HG03460 (cell line): ENCODE data around the gene EHD1.

Experiments used
- ATAC-seq: cut with Tn5 transposase; IDR thresholded peaks from one replicate; pipeline ENCODE4 v1.9.1; 2021; ENCODE audit not compliant: unreplicated experiment

The EHD1 gene

GRCh38 chr11:64845129-64845775 is 33.2 kb downstream of the EHD1 start:
- ATAC-seq = no peak

DNA sequence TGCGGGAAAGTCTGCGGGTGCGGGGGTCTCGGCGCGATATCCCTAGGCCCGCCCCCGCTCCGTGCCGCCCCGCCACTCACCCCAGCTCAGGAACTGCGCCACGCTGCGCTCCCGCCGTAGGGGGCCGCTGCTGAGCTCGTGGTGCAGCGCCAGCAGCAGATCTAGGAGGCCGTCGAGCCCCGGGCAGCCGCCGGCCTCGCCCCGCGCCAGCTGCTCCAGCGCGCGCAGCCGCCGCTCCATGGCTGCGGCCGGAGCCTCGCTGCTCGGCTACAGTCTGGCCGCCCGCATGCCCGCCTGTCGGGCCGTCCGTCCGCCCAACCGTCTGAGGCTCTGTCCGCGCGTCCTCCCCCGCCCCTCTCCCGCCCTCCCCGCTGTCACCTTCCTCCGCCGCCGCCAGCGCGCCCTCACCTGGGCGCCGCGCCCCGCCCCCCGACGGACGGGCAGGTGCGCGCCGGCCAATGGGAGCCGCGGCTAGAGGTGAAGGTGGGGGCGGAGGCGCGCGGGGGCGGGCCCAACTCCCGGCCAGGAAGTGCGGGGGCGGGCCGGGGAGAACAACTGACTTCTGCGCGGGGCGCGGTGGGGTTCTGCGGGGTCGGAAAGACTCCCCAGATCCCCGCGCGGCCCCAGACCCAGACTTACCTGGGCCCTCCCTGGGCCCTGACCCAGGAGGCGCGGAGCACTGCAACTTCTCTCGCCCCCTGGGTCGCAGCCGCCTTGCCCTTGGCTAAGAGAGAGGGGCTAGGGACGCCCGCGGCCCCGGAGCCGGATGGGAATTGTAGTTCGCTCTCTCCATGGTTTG is 33.9 kb downstream of the EHD1 start, which contains the start of gene CDC42BPG:
CDC42BPG (minus strand) TSS at position 324 of the 799 bp plus-strand sequence; CDS start at position 240, 84 bp downstream.
- no peak for ATAC-seq

- ATAC-seq = no peak
Measured at GRCh38 chr11:64843686-64844329, 34.6 kb downstream of the EHD1 start.

GRCh38 chr11:64842851-64843685 is 35.4 kb downstream of the EHD1 start:
- no peak for ATAC-seq

GRCh38 chr11:64842366-64842759 is 36.1 kb downstream of the EHD1 start:
- no peak for ATAC-seq

GRCh38 chr11:64841592-64842365 is 36.6 kb downstream of the EHD1 start:
- ATAC-seq = no peak

GRCh38 chr11:64839887-64840782 is 38.3 kb downstream of the EHD1 start:
- no peak for ATAC-seq

DNA sequence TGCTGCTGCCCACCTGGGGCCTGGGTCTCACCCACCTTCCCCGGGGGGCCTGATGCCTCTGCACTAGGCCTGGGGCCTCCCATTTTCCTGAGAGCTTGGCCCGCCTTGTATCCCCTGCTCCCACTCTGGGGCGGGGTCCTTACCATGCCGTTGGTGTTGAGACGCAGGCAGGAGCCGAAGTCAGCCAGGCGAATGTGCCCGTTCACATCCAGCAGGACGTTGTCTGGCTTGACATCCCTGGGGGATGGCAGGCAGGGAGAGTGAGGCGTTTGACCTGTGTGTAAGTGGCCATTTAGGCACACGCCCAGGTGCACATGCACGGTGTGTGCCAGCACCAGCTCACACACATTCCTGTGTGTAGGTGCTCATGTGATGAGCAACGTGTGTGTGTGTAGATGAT is 39.1 kb downstream of the EHD1 start:
- no peak for ATAC-seq

DNA sequence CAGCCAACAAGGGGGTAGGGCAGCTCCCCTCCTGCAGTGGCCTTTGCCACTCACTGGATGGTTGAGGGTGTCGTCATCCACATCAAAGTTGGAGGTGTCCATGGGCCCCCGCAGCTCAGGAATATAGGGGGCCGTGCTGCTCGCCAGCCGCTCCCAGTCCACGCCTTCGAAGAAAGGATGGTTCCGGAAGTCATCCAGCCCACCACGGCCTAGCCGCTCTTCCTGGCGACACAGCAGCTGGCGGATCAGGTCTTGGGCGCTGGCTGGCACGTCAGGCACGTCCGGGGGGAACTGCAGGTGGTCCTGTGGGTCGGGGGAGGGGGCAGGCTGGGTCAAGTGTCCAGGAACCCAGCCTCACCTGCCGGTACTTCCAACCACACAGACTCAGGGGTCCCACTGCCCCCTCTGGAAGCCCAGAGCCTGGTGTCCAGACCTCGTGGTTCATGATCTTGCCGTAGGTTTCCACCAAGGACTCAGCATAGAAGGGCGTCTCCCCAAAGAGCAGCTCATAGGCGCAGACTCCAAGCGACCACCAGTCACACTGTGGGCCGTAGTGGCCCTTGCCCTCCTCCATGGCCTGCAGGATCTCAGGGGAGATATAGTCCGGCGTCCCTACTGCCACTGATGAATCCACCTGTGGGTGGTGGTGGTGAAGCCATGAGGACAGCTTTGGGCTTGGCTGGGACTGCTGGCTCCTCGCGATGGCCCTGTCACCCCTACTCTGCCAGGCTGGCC is 39.7 kb downstream of the EHD1 start:
- no peak for ATAC-seq

DNA sequence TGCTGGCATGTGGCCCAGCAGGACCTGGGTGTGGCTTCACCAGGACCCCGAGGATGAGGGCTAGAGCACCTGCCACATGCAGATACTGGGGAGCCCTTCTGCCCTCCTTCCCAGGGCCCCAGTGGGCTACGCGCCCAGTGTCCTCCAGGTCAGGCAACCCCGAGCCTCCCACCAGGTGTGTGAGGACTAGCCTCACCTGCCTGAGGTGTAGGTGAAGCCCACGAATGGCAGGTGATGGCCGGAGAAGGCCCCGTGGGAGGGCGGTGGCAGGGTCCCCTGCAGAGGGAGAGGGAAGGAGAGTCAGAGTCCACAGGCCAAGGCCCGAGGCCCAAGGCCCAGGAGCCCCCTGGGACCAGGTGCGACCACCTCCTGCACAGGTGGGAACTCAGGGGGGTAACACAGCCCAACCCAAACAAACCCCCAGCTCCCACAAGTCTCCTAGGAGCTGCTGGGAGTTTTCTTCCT is 40.5 kb downstream of the EHD1 start:
- no peak for ATAC-seq

DNA sequence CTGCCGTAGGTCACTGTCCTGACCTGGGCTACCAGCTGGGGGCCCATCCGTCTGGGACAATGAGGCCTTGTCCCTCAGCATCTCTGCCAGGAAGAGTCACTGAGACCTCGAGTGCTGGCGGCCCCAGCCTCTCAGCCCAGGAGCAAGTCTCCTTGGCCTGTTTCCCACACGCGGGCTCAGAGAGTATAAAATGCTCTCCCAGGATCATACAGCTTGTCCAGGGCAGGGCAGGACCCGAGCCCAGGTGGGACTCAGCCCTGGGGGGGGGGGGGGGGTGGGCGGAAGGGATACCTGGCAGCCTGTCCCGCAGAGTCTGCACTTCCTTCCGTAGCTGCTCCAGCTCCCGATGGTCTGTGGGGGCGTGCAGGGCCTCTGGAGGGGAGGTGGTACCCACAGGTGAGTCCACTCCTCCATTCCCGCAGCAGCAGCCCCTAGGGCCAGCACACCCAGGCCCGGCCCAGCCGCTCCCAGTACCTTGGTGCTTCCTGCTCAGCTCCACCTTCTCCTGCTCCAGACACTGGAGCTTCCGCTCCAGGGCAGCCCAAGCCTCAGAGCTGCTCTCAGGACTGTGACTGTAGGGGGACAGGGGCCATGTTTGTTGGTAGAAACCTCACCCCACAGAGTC is 41.9 kb downstream of the EHD1 start:
- no peak for ATAC-seq

- no peak for ATAC-seq
Measured at GRCh38 chr11:64835616-64836447, 42.6 kb downstream of the EHD1 start.

- no peak for ATAC-seq
Measured at GRCh38 chr11:64834723-64835615, 43.5 kb downstream of the EHD1 start.

DNA sequence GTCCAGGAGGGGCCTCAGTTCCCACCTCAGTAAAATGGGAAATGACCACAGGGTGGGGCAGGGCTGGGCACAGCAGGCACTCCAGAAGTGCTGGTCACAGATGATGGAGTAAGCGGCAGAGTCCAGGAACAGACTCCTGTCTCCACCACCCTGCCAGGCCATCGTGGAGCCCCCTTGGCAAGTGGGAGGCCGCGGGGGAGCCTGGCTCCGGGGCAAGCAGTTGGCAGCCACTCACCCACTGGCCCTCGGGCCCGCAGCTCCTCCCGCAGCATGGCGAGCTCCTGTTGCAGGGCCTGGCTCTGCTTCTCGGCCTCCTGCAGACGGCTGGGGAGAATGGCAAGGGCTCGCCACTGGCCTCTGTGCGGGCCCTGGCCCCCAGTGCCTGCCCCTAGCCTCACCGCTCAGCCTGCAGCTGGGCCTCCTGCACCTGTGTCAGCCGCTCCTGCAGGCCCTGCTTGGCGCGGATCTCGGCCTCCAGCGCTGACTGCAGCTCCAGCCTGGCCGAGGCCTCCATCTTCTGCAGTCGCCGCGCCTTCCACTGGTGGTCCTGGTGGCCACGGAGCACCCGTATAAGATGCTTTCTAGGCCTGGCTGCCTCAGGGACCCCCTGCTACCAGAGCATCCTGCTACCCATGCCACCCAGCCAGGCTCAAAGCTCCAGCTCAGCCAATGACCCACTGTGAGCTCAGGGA is 44.2 kb downstream of the EHD1 start:
- ATAC-seq = no peak

GRCh38 chr11:64833509-64833908 is 44.9 kb downstream of the EHD1 start:
- no peak for ATAC-seq

DNA sequence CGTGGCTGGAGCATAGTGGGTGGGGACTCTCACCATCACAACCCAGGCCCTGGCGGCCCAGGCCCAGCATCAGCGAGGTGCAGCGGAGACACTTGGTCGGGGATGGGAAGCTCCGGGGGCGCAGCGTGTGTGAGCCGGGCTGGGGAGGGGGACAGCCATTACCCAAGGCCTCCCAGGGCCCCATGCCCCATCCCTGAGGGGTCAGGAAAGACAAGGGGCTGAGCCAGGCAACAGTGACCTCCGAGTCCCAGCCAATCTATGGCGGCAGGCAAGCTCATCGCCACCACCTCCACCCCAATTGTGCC is 45.3 kb downstream of the EHD1 start:
- ATAC-seq = no peak
